ENCODE measurements around the gene KCND3.

The KCND3 gene

DNA sequence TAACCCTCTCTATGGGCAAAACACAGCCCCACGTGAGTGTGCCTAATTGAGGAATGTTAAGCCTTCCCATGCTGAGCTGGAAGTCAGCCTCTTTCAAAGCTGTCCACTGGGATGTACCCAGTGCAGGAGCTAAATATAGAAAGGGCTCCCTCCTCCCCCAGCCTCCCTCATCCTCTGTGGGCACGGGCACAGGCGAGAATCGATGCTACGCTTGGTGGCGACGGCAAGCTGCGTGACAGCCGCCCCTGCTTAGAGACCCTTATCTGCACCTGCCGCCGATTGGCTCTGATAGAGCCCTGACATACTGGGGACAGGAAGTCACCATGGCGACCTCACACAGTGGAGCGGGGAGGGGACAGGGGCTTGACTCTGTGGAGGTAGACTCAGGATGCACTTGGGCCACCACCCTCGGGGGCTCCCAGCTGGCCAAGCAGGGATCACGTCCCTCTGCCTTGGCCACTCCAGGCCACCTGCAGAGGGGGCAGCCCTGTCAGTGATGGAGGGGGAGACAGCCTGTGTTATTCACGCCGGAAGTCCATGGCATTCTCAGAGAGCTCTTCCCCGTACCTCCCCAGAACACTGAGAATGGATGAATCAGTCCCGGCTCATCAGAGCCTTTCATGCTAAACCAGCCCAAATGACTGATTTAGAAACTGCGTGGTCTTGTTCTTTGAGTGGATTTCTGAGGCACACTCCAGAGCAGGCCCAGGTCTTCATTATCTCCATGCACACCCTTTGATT, 84.8 kb downstream of the KCND3 start:
- no peaks in the 10 kb centered on the region for H3K9me3 Mint-ChIP-seq
- peaks cover 22% of the 10 kb centered on the region for H3K27me3 Mint-ChIP-seq (ENCODE audit: low read depth)
- H3K4me1 Mint-ChIP-seq (ENCODE audit: low read depth), result peaks cover 3% of the 10 kb centered on the region
- H3K27ac Mint-ChIP-seq, result no peak overlapping the region
- H3K4me3 Mint-ChIP-seq, result no peak overlapping the region
- H3K36me3 Mint-ChIP-seq (ENCODE audit: low read depth), result no peaks in the 10 kb centered on the region

DNA sequence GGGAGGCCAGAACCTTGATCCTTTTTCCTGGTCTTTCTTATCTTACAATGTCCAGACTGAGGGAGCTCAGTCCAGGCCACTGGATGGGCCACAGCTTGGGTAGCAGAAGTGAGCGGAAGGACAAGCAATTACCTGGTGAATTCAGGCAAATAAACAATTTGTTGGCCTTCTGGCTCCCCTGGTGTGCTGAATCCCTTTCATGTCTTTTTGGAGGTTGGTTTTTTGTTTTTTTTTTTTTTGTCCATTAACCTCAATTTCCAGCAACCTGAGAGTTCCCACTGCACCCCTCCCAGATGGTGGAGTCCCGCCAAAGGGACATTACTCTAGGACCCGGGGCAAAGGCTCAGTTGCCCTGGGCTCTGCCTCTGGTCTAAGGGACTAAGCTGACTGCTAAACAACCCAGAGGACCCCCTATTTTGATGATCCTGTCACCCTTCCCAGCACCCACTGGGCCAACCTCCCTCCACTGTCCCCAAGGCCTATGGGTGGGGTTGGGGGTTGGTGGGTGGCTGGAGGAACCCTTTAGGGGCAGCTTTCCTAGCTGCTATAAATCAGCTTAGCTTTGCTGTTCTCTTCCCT, 85.5 kb downstream of the KCND3 start:
- no peak overlapping the region for H3K27ac Mint-ChIP-seq
- H3K36me3 Mint-ChIP-seq (ENCODE audit: low read depth), result no peaks in the 10 kb centered on the region
- H3K4me1 Mint-ChIP-seq (ENCODE audit: low read depth), result peaks cover 3% of the 10 kb centered on the region
- no peak overlapping the region for H3K4me3 Mint-ChIP-seq
- H3K9me3 Mint-ChIP-seq, result no peaks in the 10 kb centered on the region
- H3K27me3 Mint-ChIP-seq (ENCODE audit: low read depth), result peaks cover 22% of the 10 kb centered on the region

DNA sequence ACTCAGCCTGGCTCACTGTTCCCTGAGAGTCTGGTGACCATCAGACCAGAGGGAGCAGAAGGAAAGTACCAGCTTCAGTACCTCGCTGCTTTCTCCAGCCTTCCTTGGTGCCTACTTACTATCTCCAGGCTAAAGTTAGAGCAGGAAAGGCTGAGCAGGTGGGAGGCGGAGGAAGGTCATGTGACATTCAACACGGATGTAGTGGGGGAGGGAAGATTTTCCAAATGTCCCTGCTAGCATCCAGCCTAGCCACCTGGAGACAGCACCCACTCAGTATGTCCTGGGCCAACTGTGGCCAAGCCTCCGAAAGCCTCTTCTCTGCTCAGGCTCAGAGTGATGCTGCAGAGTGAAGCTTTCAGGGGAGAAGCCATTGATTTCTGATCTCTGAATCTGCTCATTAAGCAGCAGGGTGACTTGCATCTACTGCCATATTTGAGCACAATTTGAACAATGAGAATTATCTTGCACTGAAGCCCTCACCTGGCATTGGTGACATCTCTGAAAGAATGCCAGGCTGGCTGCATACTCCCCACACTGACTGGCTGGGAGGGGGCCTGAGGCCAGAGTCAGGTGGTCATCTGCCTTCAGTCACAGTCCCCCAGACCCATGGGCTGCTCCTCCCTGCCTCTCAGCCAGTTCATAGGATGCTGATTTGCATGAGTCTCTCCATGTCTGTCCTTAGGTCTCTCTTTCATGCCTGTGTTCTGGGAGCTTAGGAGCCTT, 86.2 kb downstream of the KCND3 start:
- Mint-ChIP-seq H3K36me3 (ENCODE audit: low read depth) (no peaks in the 10 kb centered on the region), H3K9me3 (no peaks in the 10 kb centered on the region), H3K27ac (no peak overlapping the region), H3K27me3 (ENCODE audit: low read depth) (peaks cover 18% of the 10 kb centered on the region), H3K4me1 (ENCODE audit: low read depth) (peaks cover 3% of the 10 kb centered on the region), H3K4me3 (no peak overlapping the region)

DNA sequence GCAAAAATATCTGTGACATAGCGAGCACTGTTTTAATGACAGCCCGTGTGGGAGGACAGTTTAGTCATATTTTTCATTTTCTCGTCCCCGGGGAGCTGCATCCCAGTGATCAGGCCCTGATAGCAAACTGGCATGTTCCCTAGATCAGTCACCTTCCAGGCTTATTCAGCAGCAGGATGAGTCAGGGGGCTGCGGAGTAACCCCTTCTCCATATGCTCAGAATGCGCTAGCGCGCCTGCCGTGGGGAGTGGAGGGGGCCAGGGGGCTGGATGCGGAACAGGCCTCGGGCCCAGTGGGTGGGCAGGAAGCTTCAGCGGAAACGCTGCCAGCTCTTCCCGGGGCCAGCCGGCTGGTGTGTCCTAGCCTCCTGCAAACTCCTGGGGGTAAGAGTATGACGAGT, 94.0 kb downstream of the KCND3 start:
- Mint-ChIP-seq H3K27me3 (ENCODE audit: low read depth) (peaks cover 11% of the 10 kb centered on the region), H3K9me3 (no peaks in the 10 kb centered on the region), H3K4me3 (no peak overlapping the region), H3K27ac (no peak overlapping the region), H3K36me3 (ENCODE audit: low read depth) (no peaks in the 10 kb centered on the region), H3K4me1 (ENCODE audit: low read depth) (no peaks in the 10 kb centered on the region)

DNA sequence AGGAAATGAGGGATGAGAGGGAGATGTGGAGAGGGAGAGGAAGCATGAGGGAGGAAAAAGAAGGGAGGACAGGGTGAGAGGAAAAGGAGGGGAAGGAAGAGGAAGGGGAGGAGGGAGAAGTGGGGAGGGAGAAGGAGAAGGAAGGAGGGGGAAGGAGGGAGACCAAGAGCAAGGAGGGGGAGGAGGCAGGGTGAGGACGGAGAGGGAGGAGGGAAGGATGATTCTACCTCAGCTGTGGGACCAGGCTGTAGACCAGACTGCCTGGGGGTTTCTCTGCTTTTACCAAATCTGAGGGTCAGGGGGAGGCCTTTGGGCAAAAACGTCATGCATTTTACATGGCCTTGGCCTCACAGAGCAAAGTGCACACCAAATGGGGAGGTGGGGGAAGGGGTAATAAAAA, 94.5 kb downstream of the KCND3 start:
- Mint-ChIP-seq H3K4me1 (ENCODE audit: low read depth) (no peaks in the 10 kb centered on the region), H3K27ac (no peak overlapping the region), H3K36me3 (ENCODE audit: low read depth) (no peaks in the 10 kb centered on the region), H3K9me3 (no peaks in the 10 kb centered on the region), H3K27me3 (ENCODE audit: low read depth) (peaks cover 8% of the 10 kb centered on the region), H3K4me3 (no peak overlapping the region)

DNA sequence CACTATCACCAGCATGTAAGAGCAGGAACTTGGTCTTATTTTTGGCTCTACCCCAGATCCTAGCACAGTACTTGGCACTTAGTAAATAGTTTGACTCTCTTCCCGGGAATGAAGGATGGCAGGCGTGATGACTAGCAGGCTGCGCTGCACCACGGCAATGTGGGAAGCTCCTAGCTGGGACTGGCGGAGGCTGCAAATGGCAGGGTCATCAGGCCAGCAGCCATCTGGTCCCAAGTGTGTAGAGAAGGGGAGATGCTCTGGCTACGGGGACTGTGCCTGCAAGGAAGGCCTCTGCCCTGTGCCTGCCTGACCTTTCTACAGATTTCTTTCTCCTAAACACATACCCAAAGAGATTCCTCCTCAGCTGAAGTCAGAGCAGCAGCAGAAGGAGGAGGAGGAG, 95.0 kb downstream of the KCND3 start:
- Mint-ChIP-seq H3K4me1 (ENCODE audit: low read depth) (no peaks in the 10 kb centered on the region), H3K27me3 (ENCODE audit: low read depth) (peaks cover 7% of the 10 kb centered on the region), H3K27ac (no peak overlapping the region), H3K9me3 (no peaks in the 10 kb centered on the region), H3K4me3 (no peak overlapping the region), H3K36me3 (ENCODE audit: low read depth) (no peaks in the 10 kb centered on the region)

DNA sequence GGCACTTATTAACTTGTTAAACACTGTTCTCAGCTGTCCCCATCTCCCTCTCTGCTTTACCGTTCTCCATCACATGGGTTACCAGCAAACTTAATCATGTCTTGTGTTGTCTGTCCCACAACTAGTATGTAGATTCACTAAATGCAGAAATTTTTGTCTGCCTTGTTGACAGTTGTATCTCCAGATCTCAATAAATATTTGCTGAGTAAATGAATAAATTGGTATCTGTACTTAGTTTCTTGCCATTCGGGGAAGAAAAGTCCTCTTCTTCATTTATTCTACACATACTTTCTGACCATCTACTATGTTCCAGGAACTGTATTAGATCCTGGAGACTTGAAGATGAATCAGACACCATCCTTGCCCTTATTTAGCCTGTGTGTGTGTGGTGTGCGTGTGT, 97.9 kb downstream of the KCND3 start:
- Mint-ChIP-seq H3K36me3 (ENCODE audit: low read depth) (no peaks in the 10 kb centered on the region), H3K27me3 (ENCODE audit: low read depth) (no peaks in the 10 kb centered on the region), H3K9me3 (no peaks in the 10 kb centered on the region), H3K4me3 (no peak overlapping the region), H3K27ac (no peak overlapping the region), H3K4me1 (ENCODE audit: low read depth) (no peaks in the 10 kb centered on the region)

DNA sequence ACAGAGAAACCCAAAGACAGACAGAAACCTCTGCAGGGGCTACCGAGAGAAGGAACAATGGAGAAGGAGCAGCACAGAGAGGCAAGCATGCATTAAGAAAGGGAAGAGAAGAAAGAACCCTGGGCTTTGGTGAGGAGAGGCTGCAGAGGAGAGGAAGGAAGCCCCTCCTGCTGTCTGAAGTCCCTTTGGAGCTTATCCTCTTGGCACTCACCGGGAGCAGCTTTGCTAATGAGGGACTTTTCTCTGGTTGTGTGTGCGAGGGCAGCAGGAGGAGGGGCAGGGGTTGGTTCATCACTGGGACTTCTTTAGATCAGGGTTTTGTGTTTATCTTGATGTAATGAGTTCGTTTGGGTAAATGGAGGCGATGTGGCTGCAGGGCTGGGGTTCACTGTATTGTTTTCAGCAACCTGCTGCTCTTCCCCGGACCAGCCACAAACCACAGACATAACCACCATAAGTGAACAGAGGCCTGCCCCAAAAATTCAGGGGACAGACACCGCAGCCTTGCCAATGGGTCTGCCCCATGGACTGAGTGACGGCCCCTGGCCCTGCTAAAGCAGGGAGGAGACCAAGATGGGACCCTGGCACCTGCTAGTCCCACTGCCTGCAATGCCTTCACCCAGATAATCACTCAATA, 100.6 kb downstream of the KCND3 start:
- Mint-ChIP-seq H3K27ac (no peak overlapping the region), H3K27me3 (ENCODE audit: low read depth) (peaks cover 3% of the 10 kb centered on the region), H3K4me1 (ENCODE audit: low read depth) (no peaks in the 10 kb centered on the region), H3K36me3 (ENCODE audit: low read depth) (no peaks in the 10 kb centered on the region), H3K9me3 (no peaks in the 10 kb centered on the region), H3K4me3 (no peak overlapping the region)

DNA sequence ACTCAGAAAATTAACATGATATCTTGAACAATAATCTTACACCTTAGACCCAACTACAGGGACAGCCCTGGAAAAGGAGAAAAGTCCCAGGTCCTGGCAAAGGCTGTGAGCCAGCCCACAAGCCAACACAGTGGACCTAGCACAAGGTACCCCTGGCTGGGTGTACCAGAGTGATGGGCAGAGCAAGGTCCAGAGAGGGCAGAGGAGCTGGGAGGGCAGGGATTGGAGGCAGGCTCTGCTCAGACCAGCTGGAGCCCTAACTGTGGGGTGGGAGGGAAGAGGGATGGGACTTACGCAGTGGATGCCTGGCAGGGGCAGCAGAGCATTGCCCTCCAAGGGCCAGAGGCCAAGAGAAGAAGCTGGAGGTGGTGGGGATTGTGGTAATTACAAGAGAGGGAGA, 101.6 kb downstream of the KCND3 start:
- no peaks in the 10 kb centered on the region for H3K36me3 Mint-ChIP-seq (ENCODE audit: low read depth)
- no peak overlapping the region for H3K27ac Mint-ChIP-seq
- H3K9me3 Mint-ChIP-seq, result no peaks in the 10 kb centered on the region
- H3K27me3 Mint-ChIP-seq (ENCODE audit: low read depth), result peaks cover 3% of the 10 kb centered on the region
- H3K4me1 Mint-ChIP-seq (ENCODE audit: low read depth), result no peaks in the 10 kb centered on the region
- H3K4me3 Mint-ChIP-seq, result no peak overlapping the region

DNA sequence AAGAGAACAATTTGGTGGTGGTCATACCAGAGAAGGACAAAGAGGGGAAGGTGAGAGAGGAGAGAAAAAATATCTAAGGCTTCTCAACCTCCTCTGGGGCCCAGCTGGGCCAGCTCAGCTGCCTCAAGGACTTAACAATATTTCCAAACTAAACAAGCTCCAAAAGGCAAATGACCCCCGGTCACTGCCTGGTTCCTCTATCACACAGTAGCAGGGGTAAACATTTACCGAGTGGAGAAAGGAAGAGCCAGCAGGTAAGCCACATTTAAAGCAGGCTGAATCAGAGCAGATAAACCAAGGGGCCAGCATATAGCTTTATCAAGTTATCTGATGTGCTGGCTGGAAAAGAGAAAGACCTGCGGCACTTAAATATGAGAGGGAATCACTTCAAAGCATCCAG, 102.1 kb downstream of the KCND3 start:
- Mint-ChIP-seq H3K27me3 (ENCODE audit: low read depth) (peaks cover 3% of the 10 kb centered on the region), H3K9me3 (no peaks in the 10 kb centered on the region), H3K4me3 (no peak overlapping the region), H3K4me1 (ENCODE audit: low read depth) (no peaks in the 10 kb centered on the region), H3K36me3 (ENCODE audit: low read depth) (no peaks in the 10 kb centered on the region), H3K27ac (no peak overlapping the region)

DNA sequence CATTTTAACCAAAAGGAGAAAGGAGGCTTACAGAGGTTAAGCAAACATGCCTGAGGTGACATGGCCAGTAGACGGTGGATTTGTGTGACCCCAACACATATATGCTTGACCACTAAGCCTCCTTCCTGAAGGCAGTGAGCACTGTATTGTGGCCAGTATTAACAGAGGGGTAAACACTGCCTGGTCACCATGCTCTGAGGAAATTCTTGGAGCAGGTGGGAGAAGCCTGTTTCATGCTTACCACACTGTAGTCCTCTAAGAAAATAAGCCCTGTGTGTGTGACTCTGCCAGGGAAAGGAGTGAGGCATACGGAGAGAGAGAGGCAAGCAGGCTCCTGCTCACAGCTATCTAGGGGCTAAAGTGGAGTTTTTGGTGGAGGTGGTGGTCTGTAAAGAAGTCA, 102.7 kb downstream of the KCND3 start:
- no peak overlapping the region for H3K27ac Mint-ChIP-seq
- H3K36me3 Mint-ChIP-seq (ENCODE audit: low read depth), result no peaks in the 10 kb centered on the region
- peaks cover 3% of the 10 kb centered on the region for H3K27me3 Mint-ChIP-seq (ENCODE audit: low read depth)
- no peak overlapping the region for H3K4me3 Mint-ChIP-seq
- H3K9me3 Mint-ChIP-seq, result no peaks in the 10 kb centered on the region
- no peaks in the 10 kb centered on the region for H3K4me1 Mint-ChIP-seq (ENCODE audit: low read depth)

DNA sequence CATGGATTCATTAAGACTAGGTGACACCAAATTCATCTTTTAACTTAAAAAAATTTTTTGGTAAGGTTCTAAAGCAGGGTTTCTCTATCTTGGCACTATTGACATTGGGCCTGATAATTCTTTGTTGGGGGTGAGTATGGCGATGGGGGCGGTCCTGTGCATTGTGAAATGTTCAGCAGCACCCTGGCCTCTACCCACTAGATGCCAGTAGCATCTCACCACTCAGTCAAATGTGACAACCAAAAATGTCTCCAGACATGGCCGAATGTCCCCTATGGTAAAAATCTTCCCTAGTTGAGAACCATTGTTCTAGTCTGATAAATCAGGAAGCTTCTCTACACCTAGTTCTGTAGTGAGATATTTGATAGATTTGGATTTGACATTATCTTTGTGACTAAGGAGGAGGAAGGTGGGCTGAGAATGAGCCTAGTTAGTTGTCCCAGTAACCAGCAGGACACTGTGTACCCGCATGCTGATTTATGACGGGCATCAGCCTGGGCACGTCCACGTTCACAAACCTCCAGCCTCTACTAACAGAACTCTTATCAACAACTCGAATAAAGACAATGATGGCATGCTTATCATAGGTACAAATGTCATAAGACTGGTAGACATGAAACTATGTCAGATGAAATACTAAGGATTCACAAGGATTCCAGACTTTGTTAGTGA, 104.6 kb downstream of the KCND3 start:
- H3K9me3 Mint-ChIP-seq, result no peaks in the 10 kb centered on the region
- no peaks in the 10 kb centered on the region for H3K36me3 Mint-ChIP-seq (ENCODE audit: low read depth)
- no peak overlapping the region for H3K27ac Mint-ChIP-seq
- H3K27me3 Mint-ChIP-seq (ENCODE audit: low read depth), result peaks cover 7% of the 10 kb centered on the region
- H3K4me1 Mint-ChIP-seq (ENCODE audit: low read depth), result no peaks in the 10 kb centered on the region
- H3K4me3 Mint-ChIP-seq, result no peak overlapping the region

DNA sequence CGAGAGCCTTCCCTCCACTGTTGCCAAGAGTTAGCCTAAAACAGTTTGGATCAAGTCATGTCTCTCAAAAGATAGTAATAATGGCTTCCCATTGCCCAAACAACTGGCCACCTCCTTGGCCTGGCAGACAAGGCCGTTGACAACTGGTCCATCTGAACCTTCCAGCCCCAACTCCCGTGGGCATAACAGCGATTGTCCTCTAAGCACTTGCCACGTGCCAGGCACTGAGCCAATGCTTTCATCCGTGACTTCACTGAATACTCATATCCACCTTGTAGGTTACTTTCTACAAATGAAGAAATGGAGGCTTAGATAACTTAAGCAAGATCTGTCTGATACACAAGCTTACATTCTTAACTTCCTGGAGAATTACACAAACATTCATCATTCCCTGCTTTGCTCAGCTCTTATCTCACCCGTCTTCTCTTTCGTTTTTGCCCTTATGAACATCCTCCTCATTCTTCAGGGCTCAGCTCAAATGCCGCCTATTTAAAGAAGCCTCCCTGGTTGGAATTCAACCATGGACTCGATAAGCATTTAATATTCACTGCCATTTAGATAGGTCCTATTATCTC, 106.4 kb downstream of the KCND3 start:
- H3K9me3 Mint-ChIP-seq, result no peaks in the 10 kb centered on the region
- peaks cover 10% of the 10 kb centered on the region for H3K27me3 Mint-ChIP-seq (ENCODE audit: low read depth)
- H3K4me1 Mint-ChIP-seq (ENCODE audit: low read depth), result no peaks in the 10 kb centered on the region

DNA sequence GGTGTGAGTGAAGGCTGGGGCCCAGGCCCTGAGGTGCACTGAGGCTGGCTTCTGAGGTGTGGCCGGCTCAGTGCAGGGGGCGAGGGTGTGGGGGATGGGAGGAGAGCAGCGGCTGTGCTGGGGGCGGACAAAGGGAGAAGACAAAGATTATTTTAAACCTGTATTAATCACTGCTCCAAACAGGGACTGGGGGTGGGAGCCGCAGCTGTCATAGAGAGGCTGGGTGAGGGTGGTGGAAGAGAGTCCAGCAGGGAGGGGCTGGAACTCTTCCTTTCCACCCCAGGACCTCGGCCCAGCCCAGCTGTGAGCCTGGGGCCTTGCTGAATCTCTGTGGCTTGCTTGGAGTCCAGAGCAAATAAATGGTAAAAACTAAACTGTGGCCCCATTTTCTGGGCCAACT, 106.9 kb downstream of the KCND3 start:
- no peak overlapping the region for H3K4me3 Mint-ChIP-seq
- H3K36me3 Mint-ChIP-seq (ENCODE audit: low read depth), result no peaks in the 10 kb centered on the region
- no peaks in the 10 kb centered on the region for H3K9me3 Mint-ChIP-seq
- H3K27ac Mint-ChIP-seq, result no peak overlapping the region
- H3K4me1 Mint-ChIP-seq (ENCODE audit: low read depth), result no peaks in the 10 kb centered on the region
- peaks cover 10% of the 10 kb centered on the region for H3K27me3 Mint-ChIP-seq (ENCODE audit: low read depth)

More for the DNA sequence above, 106.4 kb downstream of the KCND3 start:
- H3K36me3 Mint-ChIP-seq (ENCODE audit: low read depth), result no peaks in the 10 kb centered on the region
- no peak overlapping the region for H3K4me3 Mint-ChIP-seq
- no peak overlapping the region for H3K27ac Mint-ChIP-seq
